Skeletal muscle cell (primary cell): ENCODE measurements around the gene HYCC1.
A peak's percentile ranks its signal among the peaks of the same experiment; 100 is the strongest.

Source experiments
- DNase-seq: peaks from one replicate; pipeline ENCODE4 v3.0.0-alpha.2; 2010; ENCODE audit warnings: low read depth
- H3K4me3 ChIP-seq: 2 replicates; pipeline ENCODE4 v1.5.1; 2011; ENCODE audit warnings: low read depth, mild to moderate bottlenecking, control low read depth, low read length, moderate library complexity

HYCC1 gene

GRCh38 chr7:23018750-23019149, 4.8 kb upstream of the HYCC1 start:
- no peak overlapping the region for H3K4me3 ChIP-seq
- no peak for DNase-seq

GRCh38 chr7:23017309-23017708, 3.4 kb upstream of the HYCC1 start:
- DNase-seq, result no peak
- H3K4me3 ChIP-seq, result no peak overlapping the region

DNA sequence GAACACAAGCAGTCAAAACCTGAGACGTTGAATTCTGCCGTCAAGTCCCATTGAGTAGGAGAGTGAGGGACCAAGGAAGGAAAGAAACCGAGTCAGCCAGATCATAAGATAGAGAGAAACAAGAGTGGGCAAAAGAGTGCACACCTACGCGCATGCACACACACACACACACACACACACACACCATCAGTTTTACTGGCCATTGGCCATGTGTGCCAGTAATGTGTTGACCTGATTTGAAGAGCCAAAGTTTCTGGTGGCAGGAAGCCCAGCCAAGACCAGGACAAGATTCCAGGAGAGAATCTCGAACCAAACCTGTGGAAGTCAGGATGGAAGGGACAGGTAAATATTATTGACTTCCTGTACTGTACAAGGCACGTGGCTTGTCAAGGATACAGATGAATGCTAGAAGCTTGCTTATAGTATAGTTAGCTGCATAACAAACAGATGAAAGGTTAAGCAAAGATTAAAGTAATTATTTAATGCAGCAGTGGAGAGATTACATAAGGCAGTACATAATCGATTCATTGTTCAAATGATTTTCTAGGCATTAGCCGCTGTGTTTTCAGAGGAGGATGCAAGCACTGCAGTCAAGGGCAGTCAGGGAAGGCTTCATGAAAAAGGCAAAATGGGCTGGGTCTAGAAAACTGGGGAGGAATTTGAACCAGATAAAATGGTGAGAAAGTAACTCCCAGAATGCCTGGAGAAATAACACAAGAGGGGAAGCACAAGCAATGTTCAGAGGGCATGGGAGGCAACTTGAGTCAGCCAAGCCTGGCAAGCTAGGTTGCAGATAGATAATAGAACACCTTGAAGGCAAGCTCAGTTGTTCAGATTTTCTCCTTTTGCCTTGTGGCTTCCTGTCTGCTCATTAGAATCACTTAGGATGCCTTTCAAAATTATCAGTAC, 2.7 kb upstream of the HYCC1 start:
- DNase-seq, result no peak
- no peak overlapping the region for H3K4me3 ChIP-seq

DNA sequence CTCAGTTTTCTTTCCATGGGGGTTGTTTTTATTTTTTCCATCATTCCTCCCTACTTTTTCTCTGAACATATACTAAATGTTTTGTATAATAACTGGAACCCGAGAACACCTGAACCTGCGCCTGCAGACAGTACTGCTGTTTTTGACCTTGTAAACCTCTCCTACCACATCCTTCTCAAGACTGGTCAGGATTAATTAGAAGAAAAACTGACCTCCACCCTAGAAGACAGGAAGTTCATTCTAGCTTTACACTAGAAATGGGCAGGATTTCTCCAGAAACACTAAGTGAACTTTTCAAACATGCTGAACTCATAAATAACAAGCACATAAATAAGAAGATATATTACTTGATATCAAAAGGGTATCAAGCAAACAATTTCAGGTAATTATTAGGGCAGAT, 751 bp upstream of the HYCC1 start:
- DNase-seq, result no peak

GRCh38 chr7:23012908-23013714, 819 bp downstream of the HYCC1 start:
- DNase-seq, result no peak

More for the DNA sequence above, 751 bp upstream of the HYCC1 start:
- H3K4me3 ChIP-seq, result no peak overlapping the region

GRCh38 chr7:23012186-23012585, 1.7 kb downstream of the HYCC1 start:
- no peak for DNase-seq
- peak overlapping the region; percentile 77 for H3K4me3 ChIP-seq

More at GRCh38 chr7:23012908-23013714, 819 bp downstream of the HYCC1 start:
- H3K4me3 ChIP-seq, result peak overlapping the region; percentile 77

GRCh38 chr7:23011222-23011924, 2.6 kb downstream of the HYCC1 start:
- H3K4me3 ChIP-seq, result no peak overlapping the region
- no peak for DNase-seq

DNA sequence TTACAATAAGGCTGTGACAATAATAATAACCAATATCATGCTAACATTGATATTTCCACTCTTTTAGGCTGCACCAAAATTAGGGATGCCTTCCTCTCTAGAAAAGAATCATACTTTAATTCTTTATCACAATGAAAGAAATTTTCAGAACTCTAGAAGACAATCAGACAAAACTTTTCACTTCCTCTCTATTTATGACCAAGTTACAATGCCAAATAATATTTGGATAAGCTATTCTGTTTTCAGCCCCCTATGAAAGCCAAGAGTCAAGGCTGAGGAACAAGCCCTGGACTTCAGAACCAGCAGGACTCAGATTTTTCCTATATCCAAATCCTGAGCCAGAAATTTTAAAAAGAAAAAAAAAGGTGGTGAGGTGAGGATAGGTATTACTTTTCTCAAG, 4.6 kb downstream of the HYCC1 start:
- no peak overlapping the region for H3K4me3 ChIP-seq
- no peak for DNase-seq

DNA sequence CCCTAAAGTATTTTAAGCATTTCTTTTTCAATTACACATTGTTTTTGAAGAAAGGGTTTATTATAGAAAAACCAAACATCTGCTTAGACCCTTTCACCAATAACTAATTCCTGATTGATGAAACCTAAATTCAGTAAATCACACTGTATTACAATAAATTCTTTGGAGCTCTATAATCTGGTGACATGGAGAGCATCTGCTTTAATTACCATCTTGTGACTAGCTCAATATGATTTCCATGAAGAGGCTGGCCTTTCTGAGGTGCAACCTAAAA, 9.7 kb downstream of the HYCC1 start:
- H3K4me3 ChIP-seq, result no peak overlapping the region
- no peak for DNase-seq

GRCh38 chr7:23003505-23004246, 10.3 kb downstream of the HYCC1 start:
- DNase-seq, result no peak
- H3K4me3 ChIP-seq, result no peak overlapping the region

DNA sequence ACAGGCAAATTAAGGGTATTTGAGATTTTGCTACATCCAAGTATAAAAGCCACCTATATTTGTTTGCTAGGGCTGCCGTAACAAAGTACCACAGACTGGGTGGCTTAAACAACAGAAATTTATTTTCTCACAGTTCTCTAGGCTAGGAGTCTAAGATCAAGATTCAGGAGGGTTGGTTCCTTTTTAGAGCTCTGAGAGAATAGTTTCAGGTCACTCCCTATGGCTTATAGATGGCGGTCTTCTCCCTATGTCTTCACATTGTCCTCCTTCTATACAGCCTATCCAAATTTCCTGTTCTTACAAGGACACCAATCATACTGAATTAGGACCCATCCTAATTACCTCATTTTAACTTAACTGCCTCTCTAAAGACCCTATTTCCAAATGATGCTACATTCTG, 11.2 kb downstream of the HYCC1 start:
- DNase-seq, result no peak
- H3K4me3 ChIP-seq, result no peak overlapping the region

- DNase-seq, result no peak
- no peak overlapping the region for H3K4me3 ChIP-seq
Measured at GRCh38 chr7:23001610-23002009, 12.3 kb downstream of the HYCC1 start.

- DNase-seq, result no peak
- no peak overlapping the region for H3K4me3 ChIP-seq
Measured at GRCh38 chr7:23000597-23001360, 13.2 kb downstream of the HYCC1 start.

GRCh38 chr7:22998519-22998896, 15.4 kb downstream of the HYCC1 start:
- no peak for DNase-seq
- no peak overlapping the region for H3K4me3 ChIP-seq

DNA sequence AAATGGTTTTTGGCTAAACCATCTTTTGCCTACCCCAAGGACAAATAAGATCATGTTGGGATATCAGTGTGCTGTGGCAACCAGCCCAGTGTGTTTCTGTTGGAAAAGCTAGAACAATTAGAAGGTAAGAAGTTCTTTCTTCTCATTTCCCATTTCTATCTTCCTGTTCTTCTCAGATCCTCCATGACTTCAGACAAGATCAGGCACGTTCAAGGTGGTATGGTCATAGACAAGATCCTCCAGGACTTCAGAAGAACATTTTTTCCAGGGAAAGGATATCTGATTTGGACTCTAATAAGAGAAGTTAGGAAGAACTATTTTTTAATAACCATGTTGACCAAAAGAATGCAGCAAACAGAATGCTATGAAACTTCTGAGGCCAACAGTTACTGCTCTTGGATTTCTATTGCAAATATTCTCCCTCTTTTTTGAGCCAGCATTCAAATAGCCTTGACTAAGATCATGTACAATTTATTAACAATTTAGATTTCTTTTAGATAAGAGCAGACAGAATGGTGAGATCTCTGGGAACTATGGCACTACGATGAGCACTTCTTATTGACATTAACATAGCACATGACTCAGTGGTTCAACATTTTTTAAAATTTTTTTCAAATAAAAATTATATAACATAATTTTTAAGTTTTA, 15.9 kb downstream of the HYCC1 start:
- DNase-seq, result no peak
- no peak overlapping the region for H3K4me3 ChIP-seq

DNA sequence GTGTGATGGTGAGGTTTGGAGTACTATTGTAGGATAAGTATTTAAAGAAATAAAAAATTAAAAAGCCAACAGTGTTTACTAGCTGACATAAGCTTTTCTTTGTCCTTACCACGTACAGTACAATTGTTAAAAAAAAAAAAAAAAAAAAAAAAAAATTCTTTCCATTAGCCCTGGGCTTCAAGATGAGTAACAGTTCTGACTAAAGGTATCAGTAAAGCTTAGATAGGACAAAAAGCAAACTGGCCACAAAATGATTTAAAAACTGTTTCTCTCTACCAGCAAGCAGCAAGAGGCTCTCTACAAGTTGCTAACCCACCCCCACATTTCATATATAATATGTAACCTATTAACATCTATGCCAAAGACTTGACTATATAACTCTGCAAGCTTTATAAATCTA, 17.5 kb downstream of the HYCC1 start:
- H3K4me3 ChIP-seq, result no peak overlapping the region
- DNase-seq, result no peak

- H3K4me3 ChIP-seq, result no peak overlapping the region
- no peak for DNase-seq
Measured at GRCh38 chr7:22995011-22995410, 18.9 kb downstream of the HYCC1 start.
